ENCODE measurements around the gene ADAMTS17.

The ADAMTS17 gene

DNA sequence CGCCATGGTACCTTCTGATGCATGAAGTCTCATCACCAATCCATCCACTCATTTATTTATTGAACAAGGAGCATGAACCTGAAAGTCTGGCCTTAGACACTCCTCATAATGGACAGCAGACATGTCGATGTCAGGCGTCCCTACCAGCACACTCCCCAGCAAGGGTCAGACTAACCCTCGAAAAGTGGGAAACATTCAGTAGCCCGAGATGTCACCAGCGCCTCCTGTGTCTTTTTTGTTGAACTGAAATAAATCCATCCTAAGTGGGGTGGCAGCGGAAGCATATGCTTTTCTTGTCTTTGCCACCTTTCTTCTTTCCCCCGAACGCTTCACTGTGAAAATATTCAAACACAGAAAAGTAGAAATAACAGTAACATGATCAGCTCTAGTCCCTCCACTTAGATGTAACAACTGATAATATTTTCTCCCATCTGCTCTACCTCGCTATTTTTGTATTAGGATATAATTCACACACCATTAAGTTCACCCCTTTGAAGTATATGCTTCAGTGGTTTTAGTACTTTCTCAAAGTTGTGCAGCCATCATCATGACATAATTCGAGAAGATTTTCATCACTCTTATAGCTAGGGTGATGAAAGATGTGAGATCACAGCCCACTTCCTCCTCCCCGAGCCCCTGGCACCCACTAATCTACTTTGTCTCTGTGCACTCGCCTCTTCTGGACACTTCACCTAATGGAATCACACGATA, 121.6 kb downstream of the ADAMTS17 start:
- TF ChIP-seq, protein P1, sequence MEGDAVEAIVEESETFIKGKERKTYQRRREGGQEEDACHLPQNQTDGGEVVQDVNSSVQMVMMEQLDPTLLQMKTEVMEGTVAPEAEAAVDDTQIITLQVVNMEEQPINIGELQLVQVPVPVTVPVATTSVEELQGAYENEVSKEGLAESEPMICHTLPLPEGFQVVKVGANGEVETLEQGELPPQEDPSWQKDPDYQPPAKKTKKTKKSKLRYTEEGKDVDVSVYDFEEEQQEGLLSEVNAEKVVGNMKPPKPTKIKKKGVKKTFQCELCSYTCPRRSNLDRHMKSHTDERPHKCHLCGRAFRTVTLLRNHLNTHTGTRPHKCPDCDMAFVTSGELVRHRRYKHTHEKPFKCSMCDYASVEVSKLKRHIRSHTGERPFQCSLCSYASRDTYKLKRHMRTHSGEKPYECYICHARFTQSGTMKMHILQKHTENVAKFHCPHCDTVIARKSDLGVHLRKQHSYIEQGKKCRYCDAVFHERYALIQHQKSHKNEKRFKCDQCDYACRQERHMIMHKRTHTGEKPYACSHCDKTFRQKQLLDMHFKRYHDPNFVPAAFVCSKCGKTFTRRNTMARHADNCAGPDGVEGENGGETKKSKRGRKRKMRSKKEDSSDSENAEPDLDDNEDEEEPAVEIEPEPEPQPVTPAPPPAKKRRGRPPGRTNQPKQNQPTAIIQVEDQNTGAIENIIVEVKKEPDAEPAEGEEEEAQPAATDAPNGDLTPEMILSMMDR (IDR thresholded peaks at IDR 0.05; ENCODE audit: borderline replicate concordance, insufficient read depth, low read depth, low read length): no peak
- no peak overlapping the region for H3K4me3 ChIP-seq (ENCODE audit: low read depth, low read length)

DNA sequence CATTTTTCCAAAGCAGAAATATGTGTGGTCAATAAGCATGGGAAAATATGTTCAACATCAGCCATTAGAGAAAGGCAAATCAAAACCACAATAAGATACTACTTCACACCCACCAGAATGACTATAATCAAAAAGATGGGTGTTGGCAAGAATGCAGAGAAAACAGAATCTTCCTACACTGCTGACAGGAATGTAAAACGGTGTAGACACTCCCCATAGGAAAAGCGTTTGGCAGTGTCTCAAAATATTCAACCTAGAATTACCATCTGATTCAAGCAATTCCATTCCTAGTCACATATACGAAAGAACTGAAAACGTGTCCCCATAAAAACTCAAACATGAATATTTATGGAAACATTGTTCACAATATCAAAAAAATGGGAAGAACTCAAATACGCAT, 123.3 kb downstream of the ADAMTS17 start:
- H3K4me3 ChIP-seq (ENCODE audit: low read depth, low read length): no peak overlapping the region

DNA sequence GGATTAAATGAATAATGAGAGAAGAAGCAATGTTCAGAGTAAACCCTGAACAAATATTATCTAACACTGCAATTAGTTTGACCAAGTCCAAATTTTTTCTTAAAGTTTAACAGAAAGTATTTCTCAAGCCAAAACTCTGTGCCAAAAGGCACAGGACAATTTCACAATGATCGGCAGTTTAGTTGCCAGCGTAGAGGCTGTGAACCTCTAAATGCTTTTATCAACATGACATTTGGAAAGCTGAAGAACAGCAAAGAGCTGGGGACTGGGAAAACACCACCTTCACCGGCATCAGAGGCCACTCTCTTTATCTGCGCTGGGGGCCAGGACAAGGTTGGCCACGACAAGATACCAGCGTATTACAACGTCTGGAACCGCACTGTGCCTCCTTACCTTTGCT, 125.6 kb downstream of the ADAMTS17 start:
- no peak overlapping the region for H3K4me3 ChIP-seq (ENCODE audit: low read depth, low read length)
- TF ChIP-seq, protein P1 (IDR thresholded peaks at IDR 0.05; ENCODE audit: borderline replicate concordance, insufficient read depth, low read depth, low read length): no peak

More for the DNA sequence above, 123.3 kb downstream of the ADAMTS17 start:
- TF ChIP-seq, protein P1 (IDR thresholded peaks at IDR 0.05; ENCODE audit: borderline replicate concordance, insufficient read depth, low read depth, low read length): no peak

DNA sequence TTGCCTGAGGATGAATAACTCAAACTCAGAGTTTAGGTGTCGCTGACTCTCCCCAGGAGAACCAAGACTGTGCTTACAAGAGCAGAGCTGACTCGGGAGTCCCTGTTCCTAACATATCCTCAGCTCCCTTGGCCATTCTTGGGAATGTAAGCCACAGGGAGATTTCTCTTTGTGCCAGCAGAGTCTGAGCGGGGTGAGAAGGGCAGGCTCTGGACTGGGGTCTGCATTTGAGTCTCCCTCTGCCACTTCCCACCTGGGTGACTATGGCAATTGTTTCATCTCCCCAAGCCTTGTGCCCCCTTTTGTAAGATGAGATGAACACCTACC, 126.0 kb downstream of the ADAMTS17 start:
- TF ChIP-seq, protein P1 (IDR thresholded peaks at IDR 0.05; ENCODE audit: borderline replicate concordance, insufficient read depth, low read depth, low read length): no peak

DNA sequence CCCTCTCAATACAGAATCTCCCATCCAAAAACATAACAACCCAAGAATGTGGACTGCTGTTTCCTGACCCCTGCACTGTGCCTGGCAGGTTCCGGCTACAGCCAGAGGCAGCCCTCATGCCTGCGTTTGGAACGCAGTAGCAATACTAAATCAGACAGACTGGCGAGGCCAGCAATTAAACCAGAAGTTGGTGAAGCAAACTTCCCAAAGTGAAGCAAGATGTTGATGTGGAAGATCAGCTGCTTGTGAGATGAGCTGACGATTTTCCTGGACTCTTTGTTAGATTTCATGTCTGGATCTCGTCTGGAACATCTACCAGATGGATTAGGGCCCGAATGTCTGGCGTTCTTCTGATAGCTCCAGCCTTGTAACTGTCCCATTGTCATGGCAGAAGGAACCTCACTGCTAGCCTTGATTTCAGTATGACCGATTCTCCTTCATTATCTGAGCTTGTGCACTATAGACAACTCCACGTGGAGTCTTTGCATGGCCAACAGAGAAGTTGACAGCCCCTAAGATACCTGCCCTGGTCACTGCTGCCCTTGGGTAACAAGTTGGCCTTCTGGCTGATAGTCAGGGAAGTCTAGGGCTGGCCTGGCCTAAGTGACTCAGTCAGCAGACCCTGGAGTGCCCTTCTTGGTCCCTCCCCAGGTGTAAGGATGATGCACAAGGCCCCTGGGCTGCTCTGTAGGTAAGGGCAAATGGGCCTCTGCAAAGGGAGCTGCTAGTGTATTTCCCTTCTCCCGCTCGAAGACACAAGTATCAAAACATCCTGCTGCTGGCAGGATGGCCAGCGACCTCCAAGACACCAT, 126.5 kb downstream of the ADAMTS17 start:
- no peak overlapping the region for H3K4me3 ChIP-seq (ENCODE audit: low read depth, low read length)
- TF ChIP-seq, protein P1 (IDR thresholded peaks at IDR 0.05; ENCODE audit: borderline replicate concordance, insufficient read depth, low read depth, low read length): no peak

More for the DNA sequence above, 126.0 kb downstream of the ADAMTS17 start:
- no peak overlapping the region for H3K4me3 ChIP-seq (ENCODE audit: low read depth, low read length)

DNA sequence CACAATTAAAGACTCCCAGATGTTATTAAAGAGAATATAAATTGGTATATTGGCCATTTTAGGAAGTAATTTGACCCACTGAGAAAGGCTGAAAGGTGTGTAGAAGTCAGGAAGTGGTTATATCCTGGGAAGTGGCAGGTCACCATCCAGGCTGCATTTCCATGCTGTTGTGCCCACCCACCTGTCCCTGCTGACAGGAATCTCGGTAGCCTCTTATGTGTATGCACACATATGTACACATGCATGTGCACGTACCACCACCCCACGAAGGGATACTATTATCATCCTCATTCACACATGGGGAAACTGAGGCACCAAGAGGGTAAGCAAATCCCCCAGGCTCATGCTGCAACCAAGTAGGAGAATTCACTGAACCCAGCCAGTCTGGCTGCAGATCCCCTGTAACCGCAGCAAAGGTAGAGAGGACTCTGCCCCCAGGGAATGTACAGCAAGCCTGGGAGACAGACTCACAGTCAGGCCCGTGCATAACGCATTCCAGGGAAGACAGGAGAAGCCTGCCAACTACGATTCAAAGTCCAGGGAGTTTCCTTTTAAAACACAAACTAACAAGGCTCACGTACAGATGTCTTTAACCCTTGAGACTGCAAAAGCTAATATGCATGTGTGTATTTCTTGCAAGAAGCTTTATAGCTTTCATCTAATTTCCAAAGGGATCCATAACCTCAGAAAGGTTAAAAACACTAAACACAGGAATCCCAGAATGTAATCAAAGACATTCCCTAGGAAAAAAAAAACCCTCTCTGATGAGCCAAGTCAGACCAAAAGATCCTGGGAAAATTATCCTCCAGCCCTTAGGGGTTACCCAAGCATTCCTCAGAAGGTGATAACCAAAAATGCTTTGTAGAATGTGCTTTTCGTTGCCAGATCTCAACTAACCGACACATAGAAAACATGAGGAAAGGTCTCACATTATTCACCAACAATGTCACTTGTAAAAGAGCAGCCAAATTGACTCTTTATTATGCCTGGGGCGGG, 129.6 kb downstream of the ADAMTS17 start:
- H3K4me3 ChIP-seq (ENCODE audit: low read depth, low read length): no peak overlapping the region
- TF ChIP-seq, protein P1 (IDR thresholded peaks at IDR 0.05; ENCODE audit: borderline replicate concordance, insufficient read depth, low read depth, low read length): no peak

Data from GM12875 (cell line).